VCaP (cell line): ENCODE results near the gene CDK10.
A peak's percentile ranks its signal among the peaks of the same experiment; 100 is the strongest.

Experiments used
- H3K27ac ChIP-seq: fragments of 450-650 bp; 2 replicates; pipeline ENCODE4 v1.5.1; 2017
- TF ChIP-seq, protein P1 (sequence below): fragments of 450-650 bp; conservative IDR thresholded peaks from 2 replicates; pipeline ENCODE4 v1.5.1; 2017; ENCODE audit warnings: mild to moderate bottlenecking, moderate library complexity

Gene CDK10

DNA sequence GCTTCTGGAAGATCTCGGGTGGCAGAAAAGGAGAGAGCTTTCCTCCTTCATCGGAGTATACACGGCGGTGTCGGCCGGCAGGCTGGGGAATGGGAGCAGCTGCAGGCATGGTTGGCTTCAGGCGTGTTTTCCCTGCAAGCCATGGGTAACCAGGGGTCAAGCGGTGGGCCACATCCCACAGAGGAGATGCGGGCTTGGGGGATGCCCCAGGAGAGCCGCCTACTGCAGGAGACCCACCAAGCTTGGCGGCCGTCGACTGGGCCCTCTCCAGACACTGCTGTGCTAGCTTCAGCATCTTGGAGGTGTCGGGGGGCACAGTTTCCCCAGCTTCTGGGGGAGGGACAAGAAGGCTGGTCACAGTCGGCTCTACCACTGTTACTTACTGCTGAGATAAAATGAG is 30.0 kb downstream of the CDK10 start:
- TF ChIP-seq, protein P1, sequence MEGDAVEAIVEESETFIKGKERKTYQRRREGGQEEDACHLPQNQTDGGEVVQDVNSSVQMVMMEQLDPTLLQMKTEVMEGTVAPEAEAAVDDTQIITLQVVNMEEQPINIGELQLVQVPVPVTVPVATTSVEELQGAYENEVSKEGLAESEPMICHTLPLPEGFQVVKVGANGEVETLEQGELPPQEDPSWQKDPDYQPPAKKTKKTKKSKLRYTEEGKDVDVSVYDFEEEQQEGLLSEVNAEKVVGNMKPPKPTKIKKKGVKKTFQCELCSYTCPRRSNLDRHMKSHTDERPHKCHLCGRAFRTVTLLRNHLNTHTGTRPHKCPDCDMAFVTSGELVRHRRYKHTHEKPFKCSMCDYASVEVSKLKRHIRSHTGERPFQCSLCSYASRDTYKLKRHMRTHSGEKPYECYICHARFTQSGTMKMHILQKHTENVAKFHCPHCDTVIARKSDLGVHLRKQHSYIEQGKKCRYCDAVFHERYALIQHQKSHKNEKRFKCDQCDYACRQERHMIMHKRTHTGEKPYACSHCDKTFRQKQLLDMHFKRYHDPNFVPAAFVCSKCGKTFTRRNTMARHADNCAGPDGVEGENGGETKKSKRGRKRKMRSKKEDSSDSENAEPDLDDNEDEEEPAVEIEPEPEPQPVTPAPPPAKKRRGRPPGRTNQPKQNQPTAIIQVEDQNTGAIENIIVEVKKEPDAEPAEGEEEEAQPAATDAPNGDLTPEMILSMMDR, result no peak
- H3K27ac ChIP-seq, result no peak overlapping the region

DNA sequence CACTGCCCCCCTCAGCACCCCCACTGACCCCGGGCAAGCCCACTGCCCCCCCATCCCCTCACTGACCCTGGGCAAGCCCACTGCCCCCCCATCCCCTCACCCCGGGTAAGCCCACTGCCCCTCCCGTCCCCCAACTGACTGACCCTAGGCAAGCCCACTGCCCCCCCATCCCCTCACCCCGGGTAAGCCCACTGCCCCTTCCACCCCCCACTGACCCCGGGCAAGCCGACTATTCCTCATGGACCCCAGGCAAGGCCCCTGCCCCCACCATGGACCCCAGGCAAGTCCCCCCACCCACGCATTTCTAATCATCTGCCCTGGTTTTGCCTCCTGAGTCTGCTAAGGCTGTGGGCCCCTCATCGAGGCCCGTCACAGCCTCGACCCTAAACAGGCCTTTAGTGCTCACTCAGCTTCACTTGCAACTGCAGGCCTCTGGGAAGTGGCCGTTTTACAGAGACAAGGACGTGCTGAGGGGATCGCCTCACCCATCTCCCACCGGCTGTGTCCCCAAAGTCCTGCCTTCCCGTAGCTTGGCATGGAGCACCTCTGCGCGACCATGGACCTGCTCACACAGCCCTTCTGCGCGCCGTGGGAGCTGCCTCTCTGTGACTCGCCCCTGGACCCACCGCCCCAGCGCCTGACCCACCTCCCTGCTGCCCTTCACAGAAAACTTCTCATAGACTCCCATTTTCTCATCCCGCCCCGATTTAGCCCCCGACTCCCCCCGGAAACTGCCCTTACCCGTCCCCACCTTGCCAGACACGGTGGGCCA is 30.6 kb downstream of the CDK10 start:
- TF ChIP-seq, protein P1, result no peak
- H3K27ac ChIP-seq, result no peak overlapping the region

DNA sequence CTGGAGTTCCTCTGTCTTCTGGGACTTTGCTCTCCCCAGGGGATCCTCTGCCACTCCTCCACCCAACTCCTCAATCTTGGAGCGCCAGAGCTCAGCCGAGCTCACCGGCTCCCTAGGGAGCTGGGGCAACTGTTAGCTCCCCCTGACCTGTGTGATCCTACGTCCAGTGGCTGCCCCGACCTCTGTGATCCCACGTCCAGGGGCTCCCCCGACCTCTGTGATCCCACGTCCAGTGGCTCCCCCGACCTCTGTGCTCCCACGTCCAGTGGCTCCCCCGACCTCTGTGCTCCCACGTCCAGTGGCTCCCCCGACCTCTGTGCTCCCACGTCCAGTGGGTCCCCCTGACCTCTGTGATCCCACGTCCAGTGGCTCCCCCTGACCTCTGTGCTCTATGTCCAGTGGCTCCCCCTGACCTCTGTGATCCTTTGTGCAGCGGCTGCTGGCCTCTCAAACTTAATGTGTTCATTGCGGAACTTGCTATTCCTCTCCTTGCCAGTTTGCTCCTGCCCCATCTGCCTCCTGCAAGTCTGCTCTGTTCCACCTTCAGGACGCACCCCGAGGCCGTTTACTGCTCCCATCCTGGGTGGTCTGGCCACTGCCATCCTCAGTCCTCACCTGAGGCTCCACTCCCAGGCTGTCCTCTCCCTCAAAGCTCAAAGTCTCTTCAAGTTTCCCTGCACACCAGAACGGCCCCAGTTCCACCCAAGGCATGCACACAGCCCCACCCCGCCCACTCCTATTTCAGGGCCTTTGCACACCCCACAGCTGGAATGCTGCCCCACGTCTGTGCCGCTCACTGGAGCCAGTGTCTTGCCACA is 31.4 kb downstream of the CDK10 start:
- TF ChIP-seq, protein P1, result no peak
- H3K27ac ChIP-seq, result no peak overlapping the region

- H3K27ac ChIP-seq, result peak overlapping the region; percentile 76
- TF ChIP-seq, protein P1, result no peak
Measured at GRCh38 chr16:89720551-89720812, 34.0 kb downstream of the CDK10 start.

GRCh38 chr16:89720813-89721545 is 34.5 kb downstream of the CDK10 start, which contains the start of the genes VPS9D1 and ZNF276:
Gene VPS9D1 (minus strand): TSS chr16:89720898. CDS start chr16:89720861, 37 bp downstream.
Gene ZNF276 (plus strand): TSS chr16:89721537. CDS start chr16:89721641, 104 bp downstream.
- H3K27ac ChIP-seq, result peak within 1 kb of the TSS; percentile 76
- TF ChIP-seq, protein P1, result no peak

GRCh38 chr16:89721546-89722391 is 35.3 kb downstream of the CDK10 start:
- TF ChIP-seq, protein P1, result no peak
- peak overlapping the region; percentile 76 for H3K27ac ChIP-seq
